ENCODE data around the gene KBTBD4.

The KBTBD4 gene

DNA sequence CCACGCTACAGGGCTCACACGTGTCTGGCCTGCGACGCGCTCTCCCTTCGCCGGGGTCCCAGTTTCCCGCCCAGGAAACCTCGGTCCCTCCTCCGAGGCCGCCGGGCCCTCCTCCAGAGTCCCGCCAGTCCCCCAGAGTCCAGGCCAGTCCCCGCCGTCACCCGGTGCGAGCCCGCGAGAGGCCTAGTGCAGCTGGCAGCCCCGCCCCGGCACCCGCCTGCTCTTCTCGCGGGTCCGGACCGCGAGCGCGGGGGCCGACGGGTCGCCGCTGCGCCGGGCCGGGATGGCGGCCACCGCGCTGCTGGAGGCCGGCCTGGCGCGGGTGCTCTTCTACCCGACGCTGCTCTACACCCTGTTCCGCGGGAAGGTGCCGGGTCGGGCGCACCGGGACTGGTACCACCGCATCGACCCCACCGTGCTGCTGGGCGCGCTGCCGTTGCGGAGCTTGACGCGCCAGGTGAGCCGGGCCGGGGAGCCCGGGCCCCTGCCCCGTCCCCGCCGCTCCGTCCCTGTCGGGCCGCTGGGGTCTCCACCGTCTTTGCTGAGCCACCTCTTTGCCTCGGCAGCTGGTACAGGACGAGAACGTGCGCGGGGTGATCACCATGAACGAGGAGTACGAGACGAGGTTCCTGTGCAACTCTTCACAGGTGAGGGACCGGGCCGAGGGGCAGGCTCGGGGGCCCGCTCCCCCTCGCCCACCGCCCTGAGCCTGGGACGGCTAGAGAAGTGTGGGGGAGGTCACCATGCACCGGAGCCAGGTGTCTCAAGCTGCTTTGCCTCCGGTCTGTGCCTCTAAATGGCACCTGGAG is 13.2 kb downstream of the KBTBD4 start, which contains the start of gene PTPMT1:
PTPMT1 (plus strand) TSS at position 260 of the 809 bp plus-strand sequence; CDS start at position 284, 24 bp downstream.
- TF ChIP-seq, protein P1, sequence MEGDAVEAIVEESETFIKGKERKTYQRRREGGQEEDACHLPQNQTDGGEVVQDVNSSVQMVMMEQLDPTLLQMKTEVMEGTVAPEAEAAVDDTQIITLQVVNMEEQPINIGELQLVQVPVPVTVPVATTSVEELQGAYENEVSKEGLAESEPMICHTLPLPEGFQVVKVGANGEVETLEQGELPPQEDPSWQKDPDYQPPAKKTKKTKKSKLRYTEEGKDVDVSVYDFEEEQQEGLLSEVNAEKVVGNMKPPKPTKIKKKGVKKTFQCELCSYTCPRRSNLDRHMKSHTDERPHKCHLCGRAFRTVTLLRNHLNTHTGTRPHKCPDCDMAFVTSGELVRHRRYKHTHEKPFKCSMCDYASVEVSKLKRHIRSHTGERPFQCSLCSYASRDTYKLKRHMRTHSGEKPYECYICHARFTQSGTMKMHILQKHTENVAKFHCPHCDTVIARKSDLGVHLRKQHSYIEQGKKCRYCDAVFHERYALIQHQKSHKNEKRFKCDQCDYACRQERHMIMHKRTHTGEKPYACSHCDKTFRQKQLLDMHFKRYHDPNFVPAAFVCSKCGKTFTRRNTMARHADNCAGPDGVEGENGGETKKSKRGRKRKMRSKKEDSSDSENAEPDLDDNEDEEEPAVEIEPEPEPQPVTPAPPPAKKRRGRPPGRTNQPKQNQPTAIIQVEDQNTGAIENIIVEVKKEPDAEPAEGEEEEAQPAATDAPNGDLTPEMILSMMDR (IDR thresholded peaks at IDR 0.05) = no peak

DNA sequence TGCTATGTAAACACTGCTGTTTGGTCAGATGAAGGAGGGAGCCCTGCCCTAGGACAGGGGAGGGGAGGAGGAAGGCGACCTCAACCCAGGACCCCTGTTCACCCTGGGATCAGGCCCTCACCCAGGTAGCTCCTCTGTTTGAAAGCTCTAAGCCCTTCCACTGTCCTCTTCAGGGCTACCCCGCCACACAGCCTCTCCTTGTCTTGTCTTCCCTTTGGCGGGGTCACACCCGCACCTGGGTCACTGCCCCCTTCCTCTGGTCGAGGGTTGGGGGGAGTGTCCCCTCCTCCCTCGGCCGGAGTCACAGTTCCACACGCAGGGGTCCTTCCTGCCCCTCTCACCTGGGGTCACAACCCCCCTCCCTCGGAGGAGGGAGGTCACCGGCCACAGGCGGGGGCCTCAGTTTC is 13.8 kb downstream of the KBTBD4 start:
- TF ChIP-seq, protein P1 (IDR thresholded peaks at IDR 0.05) = no peak

GRCh38 chr11:47560426-47560825 is 18.3 kb downstream of the KBTBD4 start:
- TF ChIP-seq, protein P1 (IDR thresholded peaks at IDR 0.05) = no peak

DNA sequence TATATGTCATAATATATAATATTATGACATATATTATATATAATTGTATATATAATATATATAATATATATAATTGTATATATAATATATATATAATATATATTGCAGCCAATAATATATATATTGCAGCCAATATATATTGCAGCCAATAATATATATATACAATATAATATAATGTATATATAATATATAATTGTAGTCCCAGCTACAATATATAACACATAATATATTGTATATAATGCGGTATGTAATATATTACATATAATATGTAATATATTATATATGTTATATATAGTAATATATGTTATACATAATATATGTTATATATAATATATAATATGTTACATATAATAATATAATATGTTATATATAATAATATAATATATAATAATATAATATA is 20.1 kb downstream of the KBTBD4 start:
- TF ChIP-seq, protein P1 (IDR thresholded peaks at IDR 0.05) = no peak

DNA sequence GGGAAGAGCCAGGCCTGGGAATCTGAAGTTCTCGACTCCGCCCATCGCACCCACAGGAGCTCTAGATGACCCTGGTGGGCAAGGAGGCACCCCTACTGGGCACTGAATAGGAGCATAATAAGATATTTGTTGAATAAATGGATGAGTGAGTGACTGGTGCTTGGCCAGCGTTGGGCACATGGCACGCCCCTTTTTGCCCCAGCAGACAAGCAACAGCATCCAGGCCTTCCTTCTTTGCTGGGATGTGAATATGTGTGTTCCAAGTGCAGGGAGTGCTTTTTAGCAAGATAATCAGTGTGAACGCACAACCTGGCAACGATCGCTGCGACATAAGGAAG is 25.4 kb downstream of the KBTBD4 start:
- TF ChIP-seq, protein P1 (IDR thresholded peaks at IDR 0.05) = peak; percentile 21; the same call in 1 of the 2 replicates

- TF ChIP-seq, protein P1 (IDR thresholded peaks at IDR 0.05) = peak; percentile 96
Measured at GRCh38 chr11:47552566-47553405, 26.0 kb downstream of the KBTBD4 start, which contains the start of gene CELF1. CELF1 (minus strand) TSS chr11:47553132; CDS start chr11:47499523, 53,609 bp downstream.

GRCh38 chr11:47552056-47552565 is 26.7 kb downstream of the KBTBD4 start:
- TF ChIP-seq, protein P1 (IDR thresholded peaks at IDR 0.05) = no peak

Data from LNCAP (cell line).